ENCODE results near the gene TRAPPC5. TPM values are rescaled to one million over a fixed set of nuclear protein-coding genes. Genes with fewer than 3 reads are reported as not detected.
A peak's percentile ranks its signal among the peaks of the same experiment; 100 is the strongest.

The TRAPPC5 gene
- total RNA-seq, 2 donors from 2014 or later = 55.5 to 69.8 TPM

DNA sequence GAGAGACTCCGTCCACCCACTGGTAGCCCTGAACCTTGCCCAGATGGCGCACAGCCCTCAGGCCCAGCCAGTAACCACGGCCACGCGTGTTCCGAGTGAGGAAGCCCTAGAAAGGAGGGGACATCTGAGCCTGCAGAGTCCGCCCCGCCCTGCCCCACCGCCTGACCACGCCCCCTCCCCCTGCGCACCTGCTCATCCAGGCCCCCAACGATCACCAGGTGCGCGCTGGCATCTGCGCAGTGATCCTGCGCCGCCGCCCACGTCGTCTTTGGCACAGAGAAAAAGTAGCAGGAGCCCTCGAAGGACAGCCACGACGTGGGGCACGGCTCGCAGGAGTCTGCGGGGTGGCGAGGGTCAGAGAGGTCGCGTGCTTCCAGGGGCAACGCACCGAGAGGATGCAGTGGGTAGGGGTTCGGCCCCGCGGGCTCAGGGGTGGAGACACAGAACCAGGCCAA is 49.2 kb downstream of the TRAPPC5 start:
- Mint-ChIP-seq H3K4me1 (peaks cover 10% of the 10 kb centered on the region), H3K36me3 (ENCODE audit: low read depth) (peaks cover 11% of the 10 kb centered on the region), H3K27ac (no peak overlapping the region), H3K4me3 (peak overlapping the region; percentile 72), H3K27me3 (peaks cover 44% of the 10 kb centered on the region)
- H3K9me3 ChIP-seq (ENCODE audit: control insufficient read depth, low read length, poor library complexity, severe bottlenecking) = no peaks in the 10 kb centered on the region
- DNase-seq = no peak
- peak; percentile 30 for ATAC-seq

DNA sequence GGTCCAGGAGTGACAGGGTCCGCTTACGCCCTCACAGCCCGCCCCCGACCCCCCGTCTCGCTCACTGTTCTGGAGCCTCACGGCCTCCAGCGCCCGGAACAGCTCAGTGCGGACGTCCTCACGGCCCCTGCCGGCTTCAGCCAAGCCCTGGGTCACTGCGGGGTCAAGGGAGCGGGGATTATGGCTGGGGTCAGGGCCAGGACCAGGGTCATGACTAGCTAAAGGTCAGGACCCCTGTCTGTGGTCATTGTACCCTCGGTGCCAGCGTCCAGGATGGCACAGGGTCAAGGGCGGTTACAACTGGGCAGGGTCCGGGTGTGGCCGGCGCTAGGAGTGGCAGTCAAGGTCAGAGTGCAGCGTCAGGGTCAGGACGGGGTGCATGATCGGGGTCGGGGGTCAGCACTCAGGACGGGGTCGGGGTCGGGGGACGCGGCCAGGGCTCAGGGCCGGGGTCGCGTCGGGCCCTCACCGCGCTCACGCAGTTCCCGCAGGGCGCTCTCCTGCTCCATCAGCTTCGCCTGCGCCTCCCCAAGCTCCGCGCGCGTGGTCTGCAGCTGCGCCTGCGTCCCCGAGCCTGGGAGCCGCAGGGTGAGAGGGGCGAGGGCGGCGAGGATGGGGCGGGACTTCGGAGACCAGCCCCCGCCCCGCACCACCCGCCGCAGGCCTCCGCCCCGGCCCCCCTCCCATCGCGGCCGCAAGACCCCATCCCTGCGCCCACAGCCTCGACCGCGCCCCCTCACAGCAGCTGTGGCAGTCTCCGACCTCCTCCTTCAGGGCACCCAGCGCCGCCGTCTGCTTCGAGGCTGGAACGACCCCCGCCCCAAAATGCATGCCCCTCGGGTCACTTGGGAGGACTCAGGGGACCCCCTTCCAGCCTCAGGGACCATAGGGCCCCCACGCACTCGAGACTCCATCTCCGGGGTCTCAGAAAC is 49.9 kb downstream of the TRAPPC5 start:
- Mint-ChIP-seq H3K27ac (no peak overlapping the region), H3K36me3 (ENCODE audit: low read depth) (peaks cover 11% of the 10 kb centered on the region), H3K4me3 (peak overlapping the region; percentile 72), H3K4me1 (peaks cover 10% of the 10 kb centered on the region), H3K27me3 (peaks cover 44% of the 10 kb centered on the region)
- no peak for ATAC-seq
- no peak for DNase-seq
- H3K9me3 ChIP-seq (ENCODE audit: control insufficient read depth, low read length, poor library complexity, severe bottlenecking) = no peaks in the 10 kb centered on the region

DNA sequence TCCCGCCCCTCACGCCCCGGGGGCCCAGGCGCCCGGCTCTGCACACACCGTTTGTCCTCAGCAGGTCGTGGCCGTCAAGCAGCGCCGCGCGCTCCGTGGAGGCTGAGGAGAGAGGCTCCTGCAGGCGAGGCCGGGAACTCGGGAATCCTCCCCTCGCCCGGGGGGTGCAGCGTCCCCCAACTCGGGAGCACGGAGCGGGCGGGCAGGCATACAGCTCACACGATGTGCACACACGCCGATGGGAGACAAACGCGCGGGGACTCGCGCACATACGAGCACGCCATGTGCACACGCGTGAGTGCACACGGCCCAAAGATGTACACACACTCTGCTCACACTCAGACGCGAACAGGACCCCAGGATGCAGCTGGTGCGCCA is 50.6 kb downstream of the TRAPPC5 start:
- DNase-seq = no peak
- H3K9me3 ChIP-seq (ENCODE audit: control insufficient read depth, low read length, poor library complexity, severe bottlenecking) = no peaks in the 10 kb centered on the region
- peaks cover 10% of the 10 kb centered on the region for H3K4me1 Mint-ChIP-seq
- peaks cover 44% of the 10 kb centered on the region for H3K27me3 Mint-ChIP-seq
- H3K36me3 Mint-ChIP-seq (ENCODE audit: low read depth) = peaks cover 11% of the 10 kb centered on the region
- ATAC-seq = no peak
- H3K4me3 Mint-ChIP-seq = no peak overlapping the region
- no peak overlapping the region for H3K27ac Mint-ChIP-seq

DNA sequence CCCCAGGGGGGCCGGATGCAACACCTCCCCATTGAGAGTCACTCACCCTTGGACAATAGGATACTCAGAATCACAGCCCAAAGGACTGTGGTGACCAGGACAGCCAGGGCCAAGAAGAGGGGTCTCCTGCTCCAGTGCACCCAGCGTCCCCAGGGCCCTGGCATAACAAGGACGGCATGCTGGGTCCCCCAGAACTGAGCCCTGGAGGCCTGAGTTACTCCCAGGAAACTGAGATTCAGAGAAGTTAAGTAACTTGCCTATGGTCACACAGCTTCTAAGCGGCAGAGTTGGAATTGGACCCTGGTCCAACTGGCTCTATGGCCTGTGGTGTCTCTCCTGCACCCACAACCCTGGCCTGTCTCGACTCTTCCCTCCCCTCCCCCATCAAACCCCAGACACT is 51.0 kb downstream of the TRAPPC5 start:
- no peak overlapping the region for H3K27ac Mint-ChIP-seq
- no peak for ATAC-seq
- H3K9me3 ChIP-seq (ENCODE audit: control insufficient read depth, low read length, poor library complexity, severe bottlenecking) = no peaks in the 10 kb centered on the region
- no peak for DNase-seq
- no peak overlapping the region for H3K4me3 Mint-ChIP-seq
- H3K4me1 Mint-ChIP-seq = peaks cover 10% of the 10 kb centered on the region
- peaks cover 44% of the 10 kb centered on the region for H3K27me3 Mint-ChIP-seq
- H3K36me3 Mint-ChIP-seq (ENCODE audit: low read depth) = peaks cover 11% of the 10 kb centered on the region

DNA sequence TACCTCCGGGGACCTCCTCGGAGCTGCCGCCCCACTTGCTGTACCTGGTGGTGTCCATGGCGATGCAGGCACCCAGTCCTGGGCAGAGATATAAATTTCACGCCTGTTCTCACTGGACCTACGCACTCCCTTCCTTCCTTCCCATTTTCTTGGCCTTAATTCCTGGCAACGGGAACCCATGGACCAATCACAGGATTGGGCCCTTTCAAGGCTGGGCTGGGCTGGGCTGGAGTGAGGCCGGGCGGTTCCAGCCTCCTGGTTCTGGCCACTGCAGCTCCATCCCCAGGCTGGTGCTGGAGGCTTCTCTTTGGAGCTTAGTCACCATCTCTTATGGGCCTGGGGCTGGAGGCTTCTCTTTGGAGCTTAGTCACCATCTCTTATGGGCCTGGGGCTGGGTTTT is 51.4 kb downstream of the TRAPPC5 start, which contains the start of gene CLEC4G:
TSS of gene CLEC4G (minus strand) at position 66 of the 400 bp plus-strand sequence. CDS start at position 58, 8 bp downstream.
- H3K9me3 ChIP-seq (ENCODE audit: control insufficient read depth, low read length, poor library complexity, severe bottlenecking) = no peaks in the 10 kb centered on the region
- Mint-ChIP-seq H3K36me3 (ENCODE audit: low read depth) (peaks cover 11% of the 10 kb centered on the region), H3K27ac (no peak within 1 kb of the TSS), H3K4me1 (peaks cover 10% of the 10 kb centered on the region), H3K4me3 (no peak within 1 kb of the TSS), H3K27me3 (peaks cover 44% of the 10 kb centered on the region)
- DNase-seq (no peak), ATAC-seq (no peak)

DNA sequence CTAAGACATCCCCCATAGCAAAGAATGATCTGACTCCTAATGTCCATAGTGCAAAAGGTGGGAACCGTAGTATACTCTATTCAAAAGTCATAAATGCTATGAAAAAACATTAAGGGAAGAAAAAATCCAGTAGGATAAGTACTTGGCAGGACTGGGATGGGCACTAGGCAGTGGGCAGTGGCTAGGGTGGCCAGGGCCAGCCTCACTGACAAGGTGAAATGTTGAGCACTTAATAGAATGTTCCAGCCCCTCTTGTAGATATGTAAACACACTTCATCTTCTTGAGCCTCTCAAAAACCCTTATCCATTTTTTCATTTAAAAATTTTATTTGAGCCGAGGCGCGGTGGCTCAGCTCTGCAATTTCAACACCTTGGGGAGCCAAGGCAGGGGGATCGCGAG is 52.7 kb downstream of the TRAPPC5 start:
- no peak overlapping the region for H3K27ac Mint-ChIP-seq
- no peaks in the 10 kb centered on the region for H3K9me3 ChIP-seq (ENCODE audit: control insufficient read depth, low read length, poor library complexity, severe bottlenecking)
- peaks cover 12% of the 10 kb centered on the region for H3K4me1 Mint-ChIP-seq
- ATAC-seq (no peak), DNase-seq (no peak)
- peak overlapping the region; percentile 25 for H3K4me3 Mint-ChIP-seq
- H3K36me3 Mint-ChIP-seq (ENCODE audit: low read depth) = peaks cover 6% of the 10 kb centered on the region
- peaks cover 42% of the 10 kb centered on the region for H3K27me3 Mint-ChIP-seq

DNA sequence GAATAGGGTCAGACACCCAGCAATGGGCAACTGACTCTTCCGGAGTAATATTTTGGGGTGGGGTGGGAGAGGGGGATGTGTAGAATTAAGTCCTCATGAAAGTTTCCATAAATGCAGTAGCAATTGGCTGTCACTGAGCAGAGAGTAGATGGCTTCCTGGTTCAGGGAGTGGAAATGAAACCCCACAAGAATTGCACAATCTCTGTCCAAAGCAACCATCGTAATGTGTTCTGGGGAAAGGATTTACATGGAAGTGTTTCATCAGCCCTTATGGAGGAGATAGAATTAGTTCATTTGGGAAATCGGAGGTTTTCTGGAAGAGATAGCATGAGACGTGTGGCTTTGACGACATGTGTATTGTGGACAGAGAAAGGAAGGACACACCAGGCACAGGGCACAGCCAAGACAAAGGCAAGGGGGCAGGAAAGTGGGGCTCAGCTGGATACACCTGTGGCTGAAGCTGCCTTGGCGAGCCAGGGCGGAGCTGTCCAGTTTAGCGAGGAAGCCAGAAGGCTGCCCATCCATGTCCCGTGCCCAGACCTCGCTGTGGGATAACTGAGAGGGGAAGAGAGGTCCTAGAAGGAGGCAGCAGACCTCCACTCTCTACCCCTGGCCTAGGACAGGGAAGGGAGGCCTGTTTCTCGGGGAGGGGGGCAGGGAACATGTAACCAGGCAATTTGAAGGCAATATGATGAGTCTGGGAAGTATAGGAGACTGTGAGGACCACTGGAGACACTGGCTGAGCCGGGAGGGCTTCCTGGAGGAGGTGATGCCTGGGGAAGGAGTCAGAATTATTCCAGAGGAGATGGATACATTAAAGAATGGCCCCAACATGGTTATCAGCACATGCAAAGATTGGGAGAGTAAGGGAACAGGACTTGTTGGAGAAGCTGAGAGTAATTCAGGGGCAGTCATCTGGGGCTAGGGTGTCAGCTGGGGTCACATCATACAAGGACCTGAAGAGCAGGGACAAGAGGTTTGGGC is 53.9 kb downstream of the TRAPPC5 start:
- Mint-ChIP-seq H3K27me3 (peaks cover 41% of the 10 kb centered on the region), H3K27ac (no peak overlapping the region), H3K4me3 (no peak overlapping the region), H3K36me3 (ENCODE audit: low read depth) (peaks cover 5% of the 10 kb centered on the region), H3K4me1 (peaks cover 12% of the 10 kb centered on the region)
- no peak for ATAC-seq
- no peak for DNase-seq
- H3K9me3 ChIP-seq (ENCODE audit: control insufficient read depth, low read length, poor library complexity, severe bottlenecking) = no peaks in the 10 kb centered on the region

DNA sequence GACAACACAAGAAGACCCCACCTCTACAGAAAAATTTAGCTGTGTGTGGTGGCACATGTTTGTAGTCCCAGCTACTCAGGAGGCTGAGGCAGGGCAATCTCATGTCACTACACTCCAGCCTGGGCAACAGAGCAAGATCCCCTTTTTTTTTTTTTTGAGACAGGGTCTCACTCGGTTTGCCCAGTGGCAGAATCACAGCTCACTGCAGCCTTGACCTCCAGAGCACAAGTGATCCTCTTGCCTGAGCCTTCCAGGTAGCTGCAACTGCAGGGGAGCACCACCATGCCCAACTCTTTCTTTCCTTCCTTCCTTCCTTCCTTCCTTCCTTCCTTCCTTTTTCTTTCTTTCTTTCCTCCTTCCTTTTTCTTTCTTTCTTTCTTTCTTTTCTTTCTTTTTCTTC is 55.5 kb downstream of the TRAPPC5 start:
- Mint-ChIP-seq H3K4me3 (no peak overlapping the region), H3K36me3 (ENCODE audit: low read depth) (peaks cover 8% of the 10 kb centered on the region), H3K4me1 (peaks cover 8% of the 10 kb centered on the region), H3K27ac (no peak overlapping the region), H3K27me3 (peaks cover 48% of the 10 kb centered on the region)
- DNase-seq = no peak
- no peak for ATAC-seq
- H3K9me3 ChIP-seq (ENCODE audit: control insufficient read depth, low read length, poor library complexity, severe bottlenecking) = no peaks in the 10 kb centered on the region

DNA sequence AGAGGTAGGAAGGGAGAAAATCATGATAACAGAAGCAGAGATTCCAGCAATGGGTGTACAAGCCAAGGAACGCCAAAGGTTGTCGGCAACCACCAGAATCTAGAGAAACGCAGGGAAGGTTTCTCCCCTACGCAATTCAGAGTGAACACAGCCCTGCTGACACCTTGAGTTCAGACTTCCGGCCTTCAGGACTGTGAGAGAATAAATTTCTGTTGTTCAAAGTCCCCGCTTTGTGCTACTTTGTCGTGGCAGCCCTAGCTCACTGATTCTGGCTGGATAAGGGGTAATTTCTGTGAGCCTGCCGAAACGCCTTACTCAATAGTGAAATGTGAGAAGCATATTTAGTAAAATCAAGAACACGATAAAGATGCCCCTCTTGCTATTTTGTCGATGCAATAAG is 56.6 kb downstream of the TRAPPC5 start:
- ATAC-seq = no peak
- H3K9me3 ChIP-seq (ENCODE audit: control insufficient read depth, low read length, poor library complexity, severe bottlenecking) = no peaks in the 10 kb centered on the region
- Mint-ChIP-seq H3K27me3 (peaks cover 49% of the 10 kb centered on the region), H3K4me1 (peaks cover 10% of the 10 kb centered on the region), H3K27ac (peak overlapping the region; percentile 8), H3K4me3 (no peak overlapping the region), H3K36me3 (ENCODE audit: low read depth) (peaks cover 8% of the 10 kb centered on the region)
- DNase-seq = no peak

Other genes with a start within 250 kb of the TRAPPC5 start
- not detected for gene PEX11G, start 191.8 kb upstream of the TRAPPC5 start, total RNA-seq
- gene ZNF358, start 164.7 kb upstream of the TRAPPC5 start, total RNA-seq = 1 to 10 TPM; 4.1 to 5.1 TPM
- 10 to 100 TPM; 11.4 to 17.0 TPM for gene MCOLN1, start 158.2 kb upstream of the TRAPPC5 start, total RNA-seq
- 10 to 100 TPM; 95.1 to 97.2 TPM for gene PNPLA6, start 145.1 kb upstream of the TRAPPC5 start, total RNA-seq
- gene CAMSAP3, start 85.0 kb upstream of the TRAPPC5 start, total RNA-seq = under 1 TPM; 0.12 to 0.44 TPM
- gene XAB2, start 51.3 kb upstream of the TRAPPC5 start, total RNA-seq = 10 to 100 TPM; 56.3 to 70.1 TPM
- 100 to 1,000 TPM; 106 to 109 TPM for gene PET100, start 51.0 kb upstream of the TRAPPC5 start, total RNA-seq
- 1 to 10 TPM; 2.0 to 9.1 TPM for gene PCP2, start 47.1 kb upstream of the TRAPPC5 start, total RNA-seq
- gene STXBP2, start 43.7 kb upstream of the TRAPPC5 start, total RNA-seq = 100 to 1,000 TPM; 256 to 274 TPM
- gene RETN, start 11.8 kb upstream of the TRAPPC5 start, total RNA-seq = not detected
- under 1 TPM; 0.52 to 0.68 TPM for gene MCEMP1, start 3.7 kb upstream of the TRAPPC5 start, total RNA-seq
- 1 to 10 TPM in 1 of 2 donors, not detected in 1; 7.0 TPM for gene FCER2, start 21.3 kb downstream of the TRAPPC5 start, total RNA-seq
- gene CLEC4G, start 51.3 kb downstream of the TRAPPC5 start, total RNA-seq = not detected
- gene CD209, start 66.7 kb downstream of the TRAPPC5 start, total RNA-seq = not detected
- gene CLEC4M, start 82.4 kb downstream of the TRAPPC5 start, total RNA-seq = under 1 TPM in 1 of 2 donors, not detected in 1; 0.17 TPM
- gene EVI5L, start 149.4 kb downstream of the TRAPPC5 start, total RNA-seq = 10 to 100 TPM in 1 of 2 donors, 1 to 10 TPM in 1; 9.3 to 10.1 TPM
- under 1 TPM; 0.37 to 0.63 TPM for gene PRR36, start 193.6 kb downstream of the TRAPPC5 start, total RNA-seq
- not detected for gene LRRC8E, start 207.7 kb downstream of the TRAPPC5 start, total RNA-seq
- 100 to 1,000 TPM; 104 to 107 TPM for gene MAP2K7, start 223.0 kb downstream of the TRAPPC5 start, total RNA-seq
- 1 to 10 TPM; 1.4 to 1.7 TPM for gene TGFBR3L, start 234.0 kb downstream of the TRAPPC5 start, total RNA-seq
- 10 to 100 TPM; 12.6 to 16.0 TPM for gene SNAPC2, start 239.5 kb downstream of the TRAPPC5 start, total RNA-seq
- not detected for gene CTXN1, start 245.3 kb downstream of the TRAPPC5 start, total RNA-seq

Measured in T-helper 17 cell (primary cell).